Neural progenitor cell (in vitro differentiated cells): Measurements from ENCODE around the gene NHERF1.

Experiments
- EZH2 ChIP-seq: fragments of 200-600 bp; sonication (generic); IDR thresholded peaks from 2 replicates; pipeline ENCODE4 v1.6.1; 2017; ENCODE audit warnings: antibody characterized with exemption, mild to moderate bottlenecking, moderate library complexity
- EZH2phosphoT487 ChIP-seq: fragments of 200-600 bp; sonication (generic); IDR thresholded peaks from 2 replicates; pipeline ENCODE4 v1.6.1; 2017; ENCODE audit warnings: antibody characterized with exemption
- TF ChIP-seq, protein P1 (sequence below): fragments of 200-600 bp; sonication (generic); IDR thresholded peaks from 2 replicates; pipeline ENCODE4 v1.5.1; 2017; ENCODE audit warnings: antibody characterized with exemption, mild to moderate bottlenecking

DNA sequence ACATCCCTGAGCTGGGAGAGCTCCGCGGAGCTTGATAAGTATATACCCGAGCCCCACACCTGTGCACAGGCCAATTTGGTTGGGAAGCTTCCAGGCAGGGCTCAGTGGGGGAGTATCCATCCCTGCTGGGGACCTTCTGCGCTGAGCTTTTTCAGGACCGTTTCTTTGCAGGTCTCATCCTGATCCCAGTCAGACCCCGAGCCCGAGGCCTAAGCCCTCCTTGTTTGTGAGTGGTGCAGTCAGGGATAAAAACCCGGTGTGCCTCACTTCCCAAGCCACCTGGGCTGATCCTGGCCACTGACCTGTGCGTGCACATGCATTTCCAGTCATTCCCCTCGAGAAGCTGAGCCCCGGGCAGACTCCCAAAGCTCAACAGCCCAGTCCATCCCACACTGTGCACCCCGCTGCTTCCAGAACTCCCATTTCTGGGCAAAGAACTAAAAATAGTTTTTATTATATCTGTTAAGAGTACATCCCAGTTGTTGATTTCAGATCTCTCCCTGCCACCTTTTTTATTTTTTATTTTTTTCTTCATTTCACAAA lies 55.0 kb downstream of the NHERF1 start:
- TF ChIP-seq, protein P1, sequence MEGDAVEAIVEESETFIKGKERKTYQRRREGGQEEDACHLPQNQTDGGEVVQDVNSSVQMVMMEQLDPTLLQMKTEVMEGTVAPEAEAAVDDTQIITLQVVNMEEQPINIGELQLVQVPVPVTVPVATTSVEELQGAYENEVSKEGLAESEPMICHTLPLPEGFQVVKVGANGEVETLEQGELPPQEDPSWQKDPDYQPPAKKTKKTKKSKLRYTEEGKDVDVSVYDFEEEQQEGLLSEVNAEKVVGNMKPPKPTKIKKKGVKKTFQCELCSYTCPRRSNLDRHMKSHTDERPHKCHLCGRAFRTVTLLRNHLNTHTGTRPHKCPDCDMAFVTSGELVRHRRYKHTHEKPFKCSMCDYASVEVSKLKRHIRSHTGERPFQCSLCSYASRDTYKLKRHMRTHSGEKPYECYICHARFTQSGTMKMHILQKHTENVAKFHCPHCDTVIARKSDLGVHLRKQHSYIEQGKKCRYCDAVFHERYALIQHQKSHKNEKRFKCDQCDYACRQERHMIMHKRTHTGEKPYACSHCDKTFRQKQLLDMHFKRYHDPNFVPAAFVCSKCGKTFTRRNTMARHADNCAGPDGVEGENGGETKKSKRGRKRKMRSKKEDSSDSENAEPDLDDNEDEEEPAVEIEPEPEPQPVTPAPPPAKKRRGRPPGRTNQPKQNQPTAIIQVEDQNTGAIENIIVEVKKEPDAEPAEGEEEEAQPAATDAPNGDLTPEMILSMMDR, result no peak
- TF ChIP-seq EZH2 (no peak), EZH2phosphoT487 (no peak)
